MV-4-11 (cell line): ENCODE results near the gene RPN1.
"Not testable (repeated sequence)": the region's sequence is repeated elsewhere in the genome, so short reads cannot be mapped to it uniquely, and the experiment has no call there.

ENCODE experiments used
- DNase-seq: peaks from one replicate; lab custom pipeline; 2025; lab: John Stamatoyannopoulos, UW

RPN1 gene

GRCh38 chr3:128609294-128609693 lies 41.3 kb downstream of the RPN1 start:
- no peak for DNase-seq

DNA sequence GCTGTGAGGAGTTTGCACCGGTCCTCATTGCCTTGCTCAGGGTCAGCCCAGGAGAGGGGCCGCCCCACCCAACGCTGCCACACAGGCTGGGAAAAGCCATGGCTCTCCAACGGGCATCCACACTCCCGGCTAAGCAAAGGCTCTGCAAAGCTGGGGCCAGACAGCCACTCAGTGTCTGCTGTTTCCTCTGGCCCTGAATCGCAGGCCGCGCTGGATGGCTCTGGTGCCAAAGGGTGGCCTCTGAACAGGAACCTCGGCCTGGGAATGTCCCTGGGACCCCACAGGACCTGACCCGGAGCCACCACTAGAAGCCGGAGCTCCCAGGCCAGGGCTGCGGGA lies 42.9 kb downstream of the RPN1 start:
- DNase-seq: no peak

DNA sequence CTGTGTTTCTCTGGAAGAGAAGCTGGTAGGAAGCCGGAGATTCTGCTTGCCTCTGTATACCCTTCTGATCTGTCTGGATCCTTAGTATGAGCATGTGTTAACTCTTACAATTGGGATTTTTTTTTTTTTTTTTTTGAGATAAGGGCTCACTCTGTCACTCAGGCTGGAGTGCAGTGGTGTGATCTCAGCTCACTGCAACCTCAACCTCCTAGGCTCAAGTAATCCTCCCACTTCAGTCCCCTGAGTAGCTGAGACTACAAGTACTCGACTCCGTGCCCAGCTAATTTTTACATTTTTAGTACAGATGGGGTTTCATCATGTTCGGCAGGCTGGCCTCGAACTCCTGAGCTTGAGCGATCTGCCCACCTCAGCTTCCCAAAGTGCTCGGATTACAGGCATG lies 44.5 kb downstream of the RPN1 start:
- DNase-seq: no peak

- no peak for DNase-seq
Observed at GRCh38 chr3:128605091-128606046, 45.2 kb downstream of the RPN1 start.

- peak; percentile 96 for DNase-seq
Observed at GRCh38 chr3:128603811-128604775, 46.5 kb downstream of the RPN1 start.

DNA sequence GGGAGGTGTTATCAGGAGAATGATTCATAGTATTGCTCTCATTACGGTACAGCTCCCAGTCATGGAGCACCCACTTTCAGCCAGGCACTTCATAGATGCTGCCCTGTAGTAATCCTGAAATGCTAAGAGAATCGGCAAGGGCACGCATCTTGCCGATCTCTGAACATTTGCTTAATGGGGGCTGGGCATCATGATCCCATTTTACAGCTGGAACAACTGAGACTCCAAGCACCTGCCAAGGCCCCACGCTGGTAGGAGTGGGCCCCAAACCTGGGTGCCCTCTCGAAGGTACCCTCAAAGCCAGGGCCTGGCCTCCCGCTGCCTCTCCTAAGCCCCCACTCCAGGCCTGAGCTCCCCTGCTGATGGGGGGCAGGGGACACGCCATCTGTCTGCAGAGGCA lies 47.3 kb downstream of the RPN1 start:
- no peak for DNase-seq

- peak; percentile 72 for DNase-seq
Observed at GRCh38 chr3:128598884-128599664, 51.5 kb downstream of the RPN1 start.

DNA sequence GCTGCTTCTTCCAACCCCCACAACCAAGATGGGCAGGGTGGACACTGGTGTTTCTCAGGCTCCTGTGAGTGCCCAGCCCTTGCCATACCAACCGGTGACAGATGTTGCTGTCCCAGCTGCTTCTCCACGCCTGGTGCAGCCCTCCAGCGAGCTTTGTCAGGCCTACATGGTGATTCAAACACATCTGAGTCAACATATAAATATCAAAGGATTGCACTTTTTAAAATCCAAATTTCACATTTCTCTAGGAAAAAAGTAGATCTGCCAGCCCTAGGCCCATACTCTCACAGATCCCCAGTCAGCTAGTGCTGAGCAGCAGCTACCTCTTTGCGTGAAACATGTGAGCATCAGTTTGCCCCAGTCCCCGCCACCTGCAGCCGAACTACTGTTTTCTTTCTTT lies 52.7 kb downstream of the RPN1 start:
- no peak for DNase-seq

GRCh38 chr3:128592864-128593263 lies 57.8 kb downstream of the RPN1 start:
- no peak for DNase-seq

GRCh38 chr3:128591738-128592426 lies 58.7 kb downstream of the RPN1 start:
- DNase-seq: peak; percentile 89

DNA sequence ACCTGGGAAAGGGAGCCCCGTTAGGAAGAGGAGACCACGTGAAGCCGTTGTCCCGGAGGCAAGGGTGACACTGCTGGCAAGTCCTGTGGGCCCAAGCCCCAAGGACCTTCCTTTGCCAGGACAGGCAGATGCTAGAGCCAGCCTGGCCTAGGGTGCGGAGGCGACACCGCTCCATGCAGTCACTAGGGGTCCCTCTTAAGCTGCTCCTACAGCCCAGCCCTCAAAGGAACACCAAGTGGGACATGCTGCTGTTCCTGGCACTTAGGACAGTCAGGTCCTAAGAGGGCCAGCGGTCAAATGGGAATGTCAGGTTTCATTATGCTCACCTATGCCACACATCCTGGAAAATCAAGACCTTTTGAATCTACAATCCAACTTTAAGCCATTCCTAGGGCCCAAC lies 59.7 kb downstream of the RPN1 start:
- peak; percentile 14 for DNase-seq

DNA sequence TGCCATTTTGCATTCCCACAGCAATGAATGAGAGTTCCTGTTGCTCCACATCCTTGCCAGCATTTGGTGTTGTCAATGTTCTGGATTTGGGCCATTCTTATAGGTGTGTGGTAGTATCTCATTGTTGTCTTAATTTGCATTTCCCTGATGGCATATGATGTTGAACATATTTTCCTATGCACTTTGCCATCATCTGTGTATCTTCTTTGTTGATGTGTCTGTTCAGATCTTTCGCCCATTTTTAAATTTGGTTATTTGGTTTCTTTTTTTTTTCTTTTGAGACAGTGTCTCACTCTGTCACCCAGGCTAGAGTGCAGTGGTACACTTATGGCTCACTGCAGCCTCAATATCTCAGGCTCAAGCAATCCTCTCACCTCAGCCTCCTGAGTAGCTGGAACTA lies 60.6 kb downstream of the RPN1 start:
- DNase-seq: not testable (repeated sequence)

- DNase-seq: no peak
Observed at GRCh38 chr3:128588147-128588546, 62.5 kb downstream of the RPN1 start.

GRCh38 chr3:128587391-128587790 lies 63.2 kb downstream of the RPN1 start:
- no peak for DNase-seq

- not testable (repeated sequence) for DNase-seq
Observed at GRCh38 chr3:128586932-128587331, 63.7 kb downstream of the RPN1 start.

DNA sequence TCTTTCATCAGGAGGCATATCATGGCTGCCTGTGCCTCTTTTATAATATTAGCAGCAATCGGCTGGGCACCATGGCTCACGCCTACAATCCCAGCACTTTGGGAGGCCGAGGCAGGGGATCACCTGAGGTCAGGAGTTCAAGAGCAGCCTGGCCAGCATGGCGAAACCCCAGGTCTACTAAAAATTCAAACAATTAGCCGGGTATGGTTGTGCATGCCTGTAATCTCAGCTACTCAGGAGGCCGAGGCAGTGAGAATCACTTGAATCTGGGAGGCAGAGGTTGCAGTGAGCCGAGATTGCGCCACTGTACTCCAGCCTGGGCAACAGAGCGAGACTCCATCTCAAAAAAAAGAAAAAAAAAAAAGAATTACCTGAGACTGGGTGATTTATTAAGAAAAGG lies 64.2 kb downstream of the RPN1 start:
- DNase-seq: not testable (repeated sequence)

DNA sequence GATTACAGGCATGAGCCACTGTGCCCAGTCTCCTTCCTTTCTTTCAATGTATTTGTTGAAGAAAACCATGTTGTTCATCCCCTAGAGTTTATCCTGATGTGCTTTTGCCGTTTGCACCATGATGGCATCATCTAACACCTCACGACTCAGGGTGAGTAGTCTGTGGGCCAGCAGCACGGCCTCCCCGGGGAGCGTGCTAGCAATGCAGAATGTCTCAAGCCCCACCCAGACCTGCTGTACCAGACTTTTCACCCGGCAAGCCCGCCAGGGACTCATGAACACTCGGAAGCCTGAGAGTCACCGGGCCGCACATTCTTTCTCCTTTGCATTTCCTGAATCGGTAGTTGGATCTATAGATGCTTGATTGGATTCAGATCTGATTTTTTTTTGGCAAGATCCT lies 64.6 kb downstream of the RPN1 start:
- DNase-seq: no peak

- DNase-seq: peak; percentile 37
Observed at GRCh38 chr3:128585189-128585588, 65.4 kb downstream of the RPN1 start.

DNA sequence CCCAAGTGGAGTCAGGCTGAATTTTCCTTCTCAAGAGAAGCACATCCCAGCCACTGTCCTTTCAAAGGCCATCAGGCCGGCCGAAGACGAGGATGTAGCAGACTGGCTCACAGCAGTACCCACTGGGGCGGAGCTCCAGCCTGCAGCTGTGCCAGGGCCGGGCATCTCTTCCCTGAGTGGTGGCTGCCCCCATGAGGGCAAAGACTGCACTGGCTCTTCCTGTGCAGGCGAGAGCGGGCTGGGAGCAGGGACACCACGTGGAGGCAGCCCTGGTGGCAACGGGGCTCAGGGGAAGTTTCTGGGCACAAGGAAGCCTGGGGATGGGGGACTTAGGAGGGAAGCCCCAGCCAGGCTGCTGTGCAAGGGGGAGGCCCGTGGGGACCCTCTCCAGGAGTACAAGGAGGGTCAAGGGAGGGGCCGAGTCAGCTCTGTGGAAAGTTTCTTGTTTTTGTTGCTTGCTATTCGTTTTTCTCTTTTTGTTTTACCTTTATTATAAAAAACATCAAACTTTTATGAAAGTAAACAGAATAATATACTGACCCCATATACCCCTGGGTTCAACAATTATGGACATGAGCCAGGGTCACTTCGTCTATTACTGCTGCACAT lies 66.1 kb downstream of the RPN1 start:
- DNase-seq: peak; percentile 86

GRCh38 chr3:128581566-128581965 lies 69.1 kb downstream of the RPN1 start:
- no peak for DNase-seq

- DNase-seq: no peak
Observed at GRCh38 chr3:128579927-128580326, 70.7 kb downstream of the RPN1 start.
